Right kidney (tissue), 1 donor: Measurements from ENCODE around the gene CIAPIN1.
"Not testable (repeated sequence)": the region's sequence is repeated elsewhere in the genome, so short reads cannot be mapped to it uniquely, and the experiment has no call there.

ENCODE experiments used
- DNase-seq: peaks from one replicate; pipeline ENCODE4 v3.0.0-alpha.2; 2016

The CIAPIN1 gene

DNA sequence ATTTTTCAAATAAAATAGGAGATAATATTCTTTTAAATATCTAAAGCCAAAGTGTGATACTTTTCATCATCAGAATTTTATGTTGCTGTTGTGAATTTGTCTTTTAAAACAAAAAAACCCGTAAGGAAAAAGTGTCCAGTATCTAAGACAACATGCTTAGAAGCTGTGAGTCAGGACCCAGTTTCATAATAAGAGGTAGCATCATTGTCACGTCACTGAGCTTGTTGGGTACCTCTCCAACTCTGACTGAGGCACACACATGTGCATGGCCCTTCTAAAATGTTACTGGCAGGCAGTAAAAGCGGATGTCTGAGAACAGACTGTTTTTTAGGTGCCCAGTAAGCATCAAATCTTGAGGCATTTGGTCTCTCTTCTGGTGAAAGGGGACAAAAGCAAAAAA, 2.5 kb downstream of the CIAPIN1 start:
- DNase-seq: no peak

- not testable (repeated sequence) for DNase-seq
Observed at GRCh38 chr16:57440551-57440950, 6.6 kb downstream of the CIAPIN1 start.

GRCh38 chr16:57439947-57440346, 7.2 kb downstream of the CIAPIN1 start:
- DNase-seq: not testable (repeated sequence)

- no peak for DNase-seq
Observed at GRCh38 chr16:57435838-57436237, 11.3 kb downstream of the CIAPIN1 start.

DNA sequence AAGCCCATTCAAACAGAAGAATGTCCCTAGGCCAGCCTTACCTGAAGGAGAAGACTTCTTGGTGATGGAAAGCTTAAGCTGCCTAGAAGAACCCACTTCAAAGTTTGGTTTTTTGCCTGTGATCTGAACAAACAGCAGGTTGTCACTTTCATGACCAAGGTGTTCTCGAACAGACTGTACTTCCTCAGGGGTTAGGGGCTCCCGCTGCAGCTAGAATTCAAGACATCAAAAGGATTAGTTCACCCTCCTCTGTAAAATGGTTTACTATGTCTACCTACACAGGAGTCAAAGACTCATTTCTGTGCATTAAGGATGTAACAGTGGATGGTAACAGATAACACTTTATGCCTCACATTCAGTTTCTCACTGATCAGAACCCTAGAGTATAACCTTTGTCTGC, 13.2 kb downstream of the CIAPIN1 start:
- no peak for DNase-seq

GRCh38 chr16:57432989-57433388, 14.2 kb downstream of the CIAPIN1 start:
- no peak for DNase-seq

DNA sequence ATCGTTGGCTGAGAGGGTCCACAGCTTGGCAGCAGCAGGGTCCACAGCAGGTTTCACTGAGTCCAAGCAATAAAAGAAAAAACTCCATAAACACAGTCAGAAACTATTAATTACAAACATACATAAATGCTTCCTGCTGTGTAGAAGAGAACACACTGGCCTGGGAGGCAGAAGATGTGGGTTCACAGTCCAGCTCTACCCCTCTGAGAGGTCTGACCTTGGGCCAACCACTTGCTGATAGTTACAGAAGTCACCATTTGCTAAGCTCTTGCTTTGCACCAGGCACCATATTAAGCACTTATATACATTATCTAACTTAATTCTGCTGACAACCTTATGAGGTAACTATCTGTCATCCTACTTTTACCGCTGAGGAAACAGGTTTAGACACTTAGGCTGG, 14.7 kb downstream of the CIAPIN1 start:
- no peak for DNase-seq

- no peak for DNase-seq
Observed at GRCh38 chr16:57430955-57431354, 16.2 kb downstream of the CIAPIN1 start.

DNA sequence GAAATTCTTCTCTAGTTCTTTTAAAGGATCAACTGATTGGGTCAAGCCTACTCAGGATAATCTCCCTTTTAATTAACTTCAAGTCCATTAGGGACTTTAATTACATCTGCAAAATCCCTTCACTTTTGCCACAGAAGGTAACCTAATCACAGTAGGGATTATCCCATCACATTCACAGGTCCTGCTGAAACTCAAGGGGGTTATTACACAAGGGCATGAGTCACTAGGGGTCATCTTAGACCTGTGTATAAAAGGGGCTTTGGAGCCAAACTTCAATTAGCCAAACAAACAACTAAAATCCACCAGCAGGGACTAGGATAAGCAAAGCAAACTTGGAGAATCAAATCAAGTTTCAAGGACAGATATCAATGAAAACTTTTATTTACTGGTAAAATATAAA, 19.4 kb downstream of the CIAPIN1 start:
- DNase-seq: no peak

GRCh38 chr16:57427307-57427706, 19.9 kb downstream of the CIAPIN1 start:
- no peak for DNase-seq

- no peak for DNase-seq
Observed at GRCh38 chr16:57426356-57426755, 20.8 kb downstream of the CIAPIN1 start.

- no peak for DNase-seq
Observed at GRCh38 chr16:57424583-57424982, 22.6 kb downstream of the CIAPIN1 start.

DNA sequence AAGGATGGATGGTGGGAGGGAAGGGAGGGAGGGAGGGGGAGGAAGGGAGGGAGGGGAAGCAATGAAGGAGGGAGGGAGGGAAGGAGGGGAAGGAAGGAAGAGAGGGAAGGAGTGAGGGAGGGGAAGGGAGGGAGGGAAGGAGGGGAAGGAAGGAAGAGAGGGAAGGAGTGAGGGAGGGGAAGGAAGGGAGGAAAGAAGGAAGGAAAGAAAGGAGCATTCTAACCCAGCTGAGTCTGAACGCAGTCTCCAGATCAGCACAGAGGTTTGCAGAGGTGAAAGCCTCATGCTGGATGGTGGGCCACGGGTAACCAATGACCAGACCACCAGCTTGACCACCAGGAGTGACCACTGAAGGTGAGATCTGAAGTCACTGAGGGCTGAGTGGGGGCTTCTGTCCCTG, 24.0 kb downstream of the CIAPIN1 start:
- DNase-seq: no peak

GRCh38 chr16:57422026-57422944, 24.9 kb downstream of the CIAPIN1 start:
- peak; percentile 39 for DNase-seq

- no peak for DNase-seq
Observed at GRCh38 chr16:57419506-57419905, 27.7 kb downstream of the CIAPIN1 start.

- DNase-seq: no peak
Observed at GRCh38 chr16:57416084-57416483, 31.1 kb downstream of the CIAPIN1 start.

- DNase-seq: no peak
Observed at GRCh38 chr16:57413733-57414132, 33.5 kb downstream of the CIAPIN1 start.

DNA sequence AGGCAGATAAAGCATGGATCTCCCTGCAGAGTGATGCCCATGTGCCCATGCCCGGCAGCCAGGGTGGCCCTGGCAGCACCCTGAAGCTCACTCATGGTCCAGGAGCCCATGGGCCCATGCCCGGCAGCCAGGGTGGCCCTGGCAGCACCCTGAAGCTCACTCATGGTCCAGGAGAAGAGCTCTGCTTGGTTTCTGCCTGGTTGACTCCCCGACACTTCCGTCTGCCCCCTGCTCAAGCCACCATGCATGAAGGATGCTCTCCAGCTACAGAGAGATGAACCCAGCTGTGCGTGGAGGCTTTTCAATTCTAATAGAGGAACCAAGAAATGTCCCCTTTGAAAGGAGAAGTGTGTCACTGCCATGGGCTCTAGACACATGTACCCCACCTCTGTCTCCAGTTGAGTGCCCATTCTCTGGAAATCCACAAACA, 33.9 kb downstream of the CIAPIN1 start:
- DNase-seq: no peak

- no peak for DNase-seq
Observed at GRCh38 chr16:57412584-57412983, 34.6 kb downstream of the CIAPIN1 start.

GRCh38 chr16:57411362-57411976, 35.7 kb downstream of the CIAPIN1 start:
- DNase-seq: no peak

DNA sequence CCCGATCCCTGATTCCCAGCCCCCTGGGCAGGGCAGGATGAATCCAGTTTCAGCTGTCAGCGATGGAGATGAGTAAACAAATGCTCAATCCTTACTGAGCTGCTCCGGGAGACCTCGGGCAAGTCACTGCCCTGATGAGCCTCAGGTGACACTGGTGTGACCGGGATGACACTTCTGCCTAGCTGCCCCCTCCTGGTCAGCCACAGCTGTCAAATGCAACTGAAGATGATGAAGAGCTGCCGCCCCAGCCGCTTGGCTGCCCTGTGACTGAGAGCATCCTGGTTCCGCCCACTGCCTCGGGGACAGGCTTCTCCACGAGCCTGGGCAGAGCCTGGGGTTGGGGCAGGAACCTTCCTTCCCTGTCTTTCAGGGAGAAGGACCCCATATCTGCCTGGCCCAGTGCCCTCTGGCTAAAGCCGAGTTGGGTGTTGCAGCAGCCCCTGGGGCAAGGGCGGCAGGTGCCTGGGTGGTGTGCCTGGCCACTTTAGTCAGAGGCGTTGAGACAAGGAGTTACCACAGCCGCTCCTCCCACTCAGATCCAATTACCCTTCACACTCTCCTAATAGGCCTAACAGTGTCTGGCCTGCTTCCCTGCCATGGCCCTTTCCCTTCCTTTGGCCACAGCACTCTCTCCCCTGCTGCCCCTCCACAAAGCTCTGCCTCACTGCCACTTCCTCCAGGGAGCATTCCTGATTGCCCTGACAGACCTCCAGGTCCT, 37.2 kb downstream of the CIAPIN1 start:
- peak; percentile 21 for DNase-seq

- DNase-seq: no peak
Observed at GRCh38 chr16:57409065-57409464, 38.1 kb downstream of the CIAPIN1 start.
